ENCODE results near the gene NT5C2. TPM values are rescaled to one million over a fixed set of nuclear protein-coding genes. Genes with fewer than 3 reads are reported as not detected.

NT5C2 gene
- total and polyA plus RNA-seq, 2 of the 8 experiments (the other 6 are each of a cell fraction or from before 2014, with no cell fraction given) = 35.2 to 106 TPM

DNA sequence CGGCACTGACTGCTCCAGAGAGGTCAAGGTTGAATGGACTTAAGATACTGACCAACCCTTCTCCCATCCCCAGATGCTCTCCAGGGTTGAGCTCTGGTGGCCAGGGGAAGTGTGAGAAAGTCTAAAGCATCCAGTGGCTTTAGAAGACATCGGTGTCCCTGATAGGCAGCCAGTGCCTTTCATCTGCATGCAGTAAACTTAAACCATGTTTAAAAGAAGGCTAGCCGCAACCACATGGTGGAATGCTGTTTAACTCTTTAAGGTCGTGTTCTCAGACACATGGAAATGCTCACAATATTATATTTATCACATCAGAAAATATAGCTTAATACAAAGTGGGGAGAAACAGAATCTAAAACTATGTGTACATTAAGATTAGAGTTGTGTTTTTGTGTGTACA, 138.0 kb downstream of the NT5C2 start:
- no peak overlapping the region for H3K4ac ChIP-seq (replicated peaks; ENCODE audit: insufficient read length, low read depth, low read length)
- no peak overlapping the region for H3K18ac ChIP-seq (ENCODE audit: extremely low read depth, low read length)
- no peaks in the 10 kb centered on the region for H3K36me3 ChIP-seq (ENCODE audit: control insufficient read depth in 2 of 4, insufficient read depth in 4 of 4, low read length in 3 of 4)
- no peak overlapping the region for H4K91ac ChIP-seq (replicated peaks; ENCODE audit: insufficient read length, low read length)
- 95% methylated on average over 4 of the region's 4 CpGs; no CpG with 5 or more reads in 1 of the 2 experiments for WGBS, 2 experiments (ENCODE audit: extremely low coverage in 1 of 2, insufficient coverage in 1 of 2, insufficient read length in 1 of 2, insufficient replicate concordance in 2 of 2, low coverage in 1 of 2, low lambda C conversion rate in 2 of 2, missing lambda C conversion rate in 1 of 2)
- DNase-seq (ENCODE audit: low read depth in 1 of 2, low spot score in 2 of 2) (no peak), FAIRE-seq (no peak)
- no peak overlapping the region for H4K8ac ChIP-seq (ENCODE audit: extremely low read depth, insufficient read depth, low read length)
- no peaks in the 10 kb centered on the region for H3K23me2 ChIP-seq (ENCODE audit: low read depth, low read length)
- H3K4me3 ChIP-seq (ENCODE audit: extremely low read depth in 1 of 4, insufficient read depth in 2 of 4, low read depth in 3 of 4, low read length in 4 of 4) = no peak overlapping the region
- H2BK120ac ChIP-seq (replicated peaks; ENCODE audit: low read depth, low read length) = no peak overlapping the region
- no peaks in the 10 kb centered on the region for H3K9me3 ChIP-seq (ENCODE audit: insufficient read depth in 2 of 2, low read depth in 1 of 2, low read length in 1 of 2)
- no peak overlapping the region for H2BK15ac ChIP-seq (ENCODE audit: low read length)
- no peak overlapping the region for H2AK5ac ChIP-seq (ENCODE audit: low read depth, low read length)
- H3K79me1 ChIP-seq (ENCODE audit: low read depth, low read length) = no peaks in the 10 kb centered on the region
- H3K79me2 ChIP-seq (ENCODE audit: control insufficient read depth in 1 of 2, insufficient read depth in 2 of 2, low read length in 2 of 2) = no peaks in the 10 kb centered on the region
- no peak overlapping the region for H3K27ac ChIP-seq (ENCODE audit: low read depth, low read length)
- no peak overlapping the region for H2BK12ac ChIP-seq (ENCODE audit: low read depth, low read length)
- CTCF ChIA-PET (ENCODE audit: partially characterized antibody) = interaction anchor here (1.0 to 2.7 kb wide), 8 partner anchors 15 to 189 kb away, joined by 3 to 11 read pairs (median 4); partner anchors contain the start of gene CNNM2
- POLR2A ChIA-PET (ENCODE audit: partially characterized antibody) = no interaction called here
- H3K56ac ChIP-seq (replicated peaks; ENCODE audit: insufficient read length, low read depth, low read length) = no peak overlapping the region
- no peak overlapping the region for H3K14ac ChIP-seq (ENCODE audit: insufficient read length)
- H3K4me1 ChIP-seq (replicated peaks in 1 of 4; ENCODE audit: control insufficient read depth in 3 of 4, insufficient read depth in 4 of 4, low read length in 3 of 4) = no peaks in the 10 kb centered on the region
- H4K20me1 ChIP-seq (replicated peaks in 1 of 2; ENCODE audit: control insufficient read depth in 1 of 2, insufficient read depth in 2 of 2, low read length in 2 of 2) = no peaks in the 10 kb centered on the region
- no peak overlapping the region for H2BK20ac ChIP-seq (ENCODE audit: low read length)
- TF ChIP-seq ZNF274 (IDR thresholded peaks at IDR 0.05; ENCODE audit: borderline replicate concordance, extremely low read depth, low read length) = no peak
- TF ChIP-seq, protein P1, sequence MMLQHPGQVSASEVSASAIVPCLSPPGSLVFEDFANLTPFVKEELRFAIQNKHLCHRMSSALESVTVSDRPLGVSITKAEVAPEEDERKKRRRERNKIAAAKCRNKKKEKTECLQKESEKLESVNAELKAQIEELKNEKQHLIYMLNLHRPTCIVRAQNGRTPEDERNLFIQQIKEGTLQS (IDR thresholded peaks at IDR 0.05; ENCODE audit: insufficient read depth, low read depth, low read length) = no peak
- H3K27me3 ChIP-seq (replicated peaks in 1 of 4; ENCODE audit: control insufficient read depth in 3 of 4, extremely low read depth in 1 of 4, insufficient read depth in 3 of 4, low read length in 3 of 4) = no peaks in the 10 kb centered on the region
- H2BK5ac ChIP-seq (ENCODE audit: low read depth, low read length) = no peak overlapping the region
- no peak overlapping the region for H3K4me2 ChIP-seq (ENCODE audit: insufficient read depth in 1 of 2, low read depth in 2 of 2, low read length in 2 of 2)
- no peak overlapping the region for H2AFZ ChIP-seq (ENCODE audit: low read length)
- no peak overlapping the region for H3K23ac ChIP-seq (ENCODE audit: insufficient read length)
- no peak overlapping the region for H4K5ac ChIP-seq (ENCODE audit: insufficient read length, low read depth, low read length)
- H3K9ac ChIP-seq (replicated peaks in 1 of 4; ENCODE audit: extremely low read depth in 1 of 4, low read depth in 3 of 4, low read length in 3 of 4) = no peak overlapping the region
